ENCODE measurements around the gene FBXO24. TPM values are rescaled to one million over a fixed set of nuclear protein-coding genes. Genes with fewer than 3 reads are reported as not detected.

Gene FBXO24
- total and polyA plus RNA-seq, 2 experiments from 2014 or later: 1.1 to 1.6 TPM

DNA sequence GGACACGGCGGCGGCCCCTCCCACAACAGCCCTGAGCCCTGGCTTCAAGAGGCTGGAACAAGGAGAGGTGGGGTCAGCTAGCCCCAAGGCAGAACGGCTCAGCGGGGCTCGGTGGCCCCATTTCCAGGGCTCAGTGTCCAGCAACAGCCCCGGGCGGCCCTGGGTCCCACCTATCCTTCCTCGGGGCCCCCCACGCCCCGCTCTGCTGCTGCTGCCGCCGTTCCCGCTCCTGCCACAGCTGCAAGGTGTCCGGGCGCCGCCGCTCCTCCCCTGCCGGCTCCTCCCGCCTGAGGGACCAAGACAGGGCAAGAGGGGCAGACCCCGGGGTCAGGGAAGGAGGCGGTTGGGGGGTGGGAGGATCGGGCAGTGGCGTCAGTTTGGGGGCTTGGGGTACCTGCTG, 9.0 kb upstream of the FBXO24 start:
- no peak overlapping the region for H3K4me2 ChIP-seq
- no peaks in the 10 kb centered on the region for H4K20me1 ChIP-seq (ENCODE audit: insufficient read depth, poor library complexity, severe bottlenecking)
- no peak for DNase-seq (ENCODE audit: low spot score)
- H3K27ac ChIP-seq: no peak overlapping the region
- H3K9me2 ChIP-seq (replicated peaks; ENCODE audit: insufficient read depth): no peaks in the 10 kb centered on the region
- no peaks in the 10 kb centered on the region for H3K36me3 ChIP-seq (replicated peaks; ENCODE audit: insufficient read depth, low read depth)
- no peak for TF ChIP-seq EZH2 (IDR thresholded peaks at IDR 0.05; ENCODE audit: borderline replicate concordance)
- no peak for TF ChIP-seq EZH2phosphoT487 (IDR thresholded peaks at IDR 0.05; ENCODE audit: low read depth, severe bottlenecking, unreplicated experiment)
- TF ChIP-seq, protein P1, sequence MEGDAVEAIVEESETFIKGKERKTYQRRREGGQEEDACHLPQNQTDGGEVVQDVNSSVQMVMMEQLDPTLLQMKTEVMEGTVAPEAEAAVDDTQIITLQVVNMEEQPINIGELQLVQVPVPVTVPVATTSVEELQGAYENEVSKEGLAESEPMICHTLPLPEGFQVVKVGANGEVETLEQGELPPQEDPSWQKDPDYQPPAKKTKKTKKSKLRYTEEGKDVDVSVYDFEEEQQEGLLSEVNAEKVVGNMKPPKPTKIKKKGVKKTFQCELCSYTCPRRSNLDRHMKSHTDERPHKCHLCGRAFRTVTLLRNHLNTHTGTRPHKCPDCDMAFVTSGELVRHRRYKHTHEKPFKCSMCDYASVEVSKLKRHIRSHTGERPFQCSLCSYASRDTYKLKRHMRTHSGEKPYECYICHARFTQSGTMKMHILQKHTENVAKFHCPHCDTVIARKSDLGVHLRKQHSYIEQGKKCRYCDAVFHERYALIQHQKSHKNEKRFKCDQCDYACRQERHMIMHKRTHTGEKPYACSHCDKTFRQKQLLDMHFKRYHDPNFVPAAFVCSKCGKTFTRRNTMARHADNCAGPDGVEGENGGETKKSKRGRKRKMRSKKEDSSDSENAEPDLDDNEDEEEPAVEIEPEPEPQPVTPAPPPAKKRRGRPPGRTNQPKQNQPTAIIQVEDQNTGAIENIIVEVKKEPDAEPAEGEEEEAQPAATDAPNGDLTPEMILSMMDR (IDR thresholded peaks at IDR 0.05; ENCODE audit: poor library complexity): no peak
- H2AFZ ChIP-seq: no peak overlapping the region
- H3K4me3 ChIP-seq: no peak overlapping the region
- no peaks in the 10 kb centered on the region for H3K9me3 ChIP-seq (ENCODE audit: low read depth)
- peaks cover 16% of the 10 kb centered on the region for H3K79me2 ChIP-seq
- H3K4me1 ChIP-seq (ENCODE audit: insufficient read depth): peaks cover 7% of the 10 kb centered on the region
- H3K27me3 ChIP-seq: no peaks in the 10 kb centered on the region
- WGBS (ENCODE audit: low lambda C conversion rate, missing lambda C conversion rate): 98% methylated on average over 9 of the region's 24 CpGs

DNA sequence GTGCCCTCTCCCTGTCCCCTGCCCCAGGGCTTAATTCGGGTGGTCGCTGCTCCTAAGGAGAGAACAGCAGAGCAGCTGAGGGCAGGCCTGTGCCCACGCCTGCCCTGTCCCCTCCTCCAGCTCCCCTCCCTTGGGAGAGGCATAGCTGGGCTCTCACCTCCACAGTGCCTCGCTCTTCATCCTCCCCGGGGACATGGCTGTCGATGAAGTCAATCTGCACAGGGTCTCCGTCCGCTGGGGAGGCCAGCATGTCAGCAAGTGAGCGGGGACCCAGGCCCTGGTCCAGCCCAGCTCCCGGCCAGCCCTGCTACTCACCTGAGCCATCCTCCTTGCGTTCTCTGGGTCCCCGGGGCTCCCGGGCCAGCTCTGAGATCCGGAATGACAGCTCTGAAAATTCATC, 8.6 kb upstream of the FBXO24 start:
- no peaks in the 10 kb centered on the region for H3K9me2 ChIP-seq (replicated peaks; ENCODE audit: insufficient read depth)
- H3K9me3 ChIP-seq (ENCODE audit: low read depth): no peaks in the 10 kb centered on the region
- H3K36me3 ChIP-seq (replicated peaks; ENCODE audit: insufficient read depth, low read depth): no peaks in the 10 kb centered on the region
- 97% methylated on average over 13 of the region's 14 CpGs for WGBS (ENCODE audit: low lambda C conversion rate, missing lambda C conversion rate)
- no peak overlapping the region for H3K27ac ChIP-seq
- no peak overlapping the region for H2AFZ ChIP-seq
- peaks cover 1% of the 10 kb centered on the region for H4K20me1 ChIP-seq (ENCODE audit: insufficient read depth, poor library complexity, severe bottlenecking)
- TF ChIP-seq, protein P1 (IDR thresholded peaks at IDR 0.05; ENCODE audit: poor library complexity): no peak
- H3K4me2 ChIP-seq: no peak overlapping the region
- no peak overlapping the region for H3K4me3 ChIP-seq
- H3K79me2 ChIP-seq: peaks cover 20% of the 10 kb centered on the region
- DNase-seq (ENCODE audit: low spot score): no peak
- H3K27me3 ChIP-seq: no peaks in the 10 kb centered on the region
- H3K4me1 ChIP-seq (ENCODE audit: insufficient read depth): peaks cover 6% of the 10 kb centered on the region

DNA sequence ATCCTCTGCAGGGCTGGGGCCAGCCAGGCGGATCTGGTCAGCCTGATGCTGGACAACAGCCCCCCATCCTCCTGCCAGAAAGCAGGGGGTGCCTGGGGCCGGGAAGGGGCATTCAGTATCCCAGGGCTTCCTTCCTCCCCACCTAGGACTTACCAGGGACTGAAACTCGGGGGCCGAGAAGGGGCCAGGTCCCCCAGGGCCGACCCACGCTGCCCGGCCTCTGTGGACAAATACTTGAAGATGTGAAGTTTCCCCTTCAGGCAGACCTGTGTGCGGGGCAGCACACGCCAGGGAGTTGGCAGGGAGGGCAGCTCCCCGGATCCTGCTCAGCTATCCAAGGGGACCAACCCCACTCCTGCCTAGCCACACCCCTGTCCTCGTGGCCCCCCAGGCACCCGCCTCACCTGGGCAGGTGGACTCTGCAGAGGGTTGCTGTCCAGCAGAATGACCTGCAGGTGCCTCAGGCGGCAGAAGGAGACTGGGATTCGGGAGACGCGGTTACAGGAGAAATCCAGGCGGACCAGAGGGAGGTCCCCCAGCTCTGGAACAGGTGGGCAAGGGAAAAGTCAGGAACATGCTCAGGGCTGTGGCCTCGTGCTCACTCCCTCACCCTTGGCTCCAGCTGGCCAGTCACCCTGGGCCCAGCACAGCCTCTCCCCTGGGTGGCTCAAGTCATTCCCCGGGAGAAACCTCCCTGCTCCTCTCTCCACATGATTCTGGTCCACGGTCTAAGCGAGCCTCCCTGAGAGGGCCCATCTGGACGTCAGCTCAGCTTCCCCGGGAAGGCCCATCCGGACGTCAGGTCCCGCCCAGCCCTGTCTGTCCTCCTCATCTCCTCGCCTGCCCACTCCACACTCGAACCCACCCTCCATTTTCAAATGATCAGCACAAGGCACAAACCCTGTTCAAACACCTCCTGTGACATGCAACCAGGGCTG, 7.6 kb upstream of the FBXO24 start:
- 93% methylated on average over 28 of the region's 28 CpGs for WGBS (ENCODE audit: low lambda C conversion rate, missing lambda C conversion rate)
- H3K36me3 ChIP-seq (replicated peaks; ENCODE audit: insufficient read depth, low read depth): no peaks in the 10 kb centered on the region

More for the DNA sequence above, 7.6 kb upstream of the FBXO24 start:
- Histone ChIP-seq H3K9me2 (replicated peaks; ENCODE audit: insufficient read depth) (no peaks in the 10 kb centered on the region), H3K27me3 (no peaks in the 10 kb centered on the region), H3K79me2 (peaks cover 28% of the 10 kb centered on the region), H3K4me2 (no peak overlapping the region), H3K9me3 (ENCODE audit: low read depth) (no peaks in the 10 kb centered on the region), H3K27ac (no peak overlapping the region), H3K4me1 (ENCODE audit: insufficient read depth) (peaks cover 13% of the 10 kb centered on the region), H3K4me3 (no peak overlapping the region), H4K20me1 (ENCODE audit: insufficient read depth, poor library complexity, severe bottlenecking) (peaks cover 10% of the 10 kb centered on the region), H2AFZ (no peak overlapping the region)
- no peak for DNase-seq (ENCODE audit: low spot score)
- TF ChIP-seq EZH2phosphoT487 (IDR thresholded peaks at IDR 0.05; ENCODE audit: low read depth, severe bottlenecking, unreplicated experiment) (no peak), EZH2 (IDR thresholded peaks at IDR 0.05; ENCODE audit: borderline replicate concordance) (no peak)
- TF ChIP-seq, protein P1 (IDR thresholded peaks at IDR 0.05; ENCODE audit: poor library complexity): no peak

Measured in hepatocyte (in vitro differentiated cells).